ENCODE data around the gene UTP4.
"Not testable (repeated sequence)": the region's sequence is repeated elsewhere in the genome, so short reads cannot be mapped to it uniquely, and the experiment has no call there.

UTP4 gene

GRCh38 chr16:69115837-69116236 is 16.6 kb upstream of the UTP4 start:
- Mint-ChIP-seq H3K27ac (no peak overlapping the region), H3K36me3 (ENCODE audit: low read depth) (peaks cover 20% of the 10 kb centered on the region), H3K4me3 (no peak overlapping the region), H3K9me3 (no peaks in the 10 kb centered on the region), H3K27me3 (ENCODE audit: low read depth) (no peaks in the 10 kb centered on the region), H3K4me1 (ENCODE audit: low read depth) (peaks cover 7% of the 10 kb centered on the region)

GRCh38 chr16:69116256-69116875 is 16.1 kb upstream of the UTP4 start:
- Mint-ChIP-seq H3K4me1 (ENCODE audit: low read depth) (peaks cover 7% of the 10 kb centered on the region), H3K4me3 (no peak overlapping the region), H3K36me3 (ENCODE audit: low read depth) (peaks cover 25% of the 10 kb centered on the region), H3K9me3 (no peaks in the 10 kb centered on the region), H3K27me3 (ENCODE audit: low read depth) (no peaks in the 10 kb centered on the region), H3K27ac (no peak overlapping the region)

GRCh38 chr16:69116906-69117305 is 15.5 kb upstream of the UTP4 start:
- H3K4me3 Mint-ChIP-seq = no peak overlapping the region
- peaks cover 7% of the 10 kb centered on the region for H3K4me1 Mint-ChIP-seq (ENCODE audit: low read depth)
- H3K36me3 Mint-ChIP-seq (ENCODE audit: low read depth) = peaks cover 26% of the 10 kb centered on the region
- no peaks in the 10 kb centered on the region for H3K9me3 Mint-ChIP-seq
- no peaks in the 10 kb centered on the region for H3K27me3 Mint-ChIP-seq (ENCODE audit: low read depth)
- no peak overlapping the region for H3K27ac Mint-ChIP-seq

GRCh38 chr16:69118468-69118867 is 14.0 kb upstream of the UTP4 start:
- no peaks in the 10 kb centered on the region for H3K27me3 Mint-ChIP-seq (ENCODE audit: low read depth)
- H3K9me3 Mint-ChIP-seq = no peaks in the 10 kb centered on the region
- H3K4me3 Mint-ChIP-seq = no peak overlapping the region
- H3K4me1 Mint-ChIP-seq (ENCODE audit: low read depth) = peaks cover 5% of the 10 kb centered on the region
- H3K27ac Mint-ChIP-seq = no peak overlapping the region
- H3K36me3 Mint-ChIP-seq (ENCODE audit: low read depth) = peaks cover 26% of the 10 kb centered on the region

GRCh38 chr16:69118994-69119393 is 13.5 kb upstream of the UTP4 start:
- Mint-ChIP-seq H3K4me3 (no peak overlapping the region), H3K27ac (no peak overlapping the region), H3K27me3 (ENCODE audit: low read depth) (no peaks in the 10 kb centered on the region), H3K4me1 (ENCODE audit: low read depth) (peaks cover 5% of the 10 kb centered on the region), H3K9me3 (no peaks in the 10 kb centered on the region), H3K36me3 (ENCODE audit: low read depth) (peaks cover 26% of the 10 kb centered on the region)

- H3K4me1 Mint-ChIP-seq (ENCODE audit: low read depth) = peaks cover 5% of the 10 kb centered on the region
- H3K27ac Mint-ChIP-seq = no peak overlapping the region
- no peaks in the 10 kb centered on the region for H3K27me3 Mint-ChIP-seq (ENCODE audit: low read depth)
- H3K4me3 Mint-ChIP-seq = no peak overlapping the region
- H3K9me3 Mint-ChIP-seq = no peaks in the 10 kb centered on the region
- peaks cover 25% of the 10 kb centered on the region for H3K36me3 Mint-ChIP-seq (ENCODE audit: low read depth)
Observed at GRCh38 chr16:69119536-69119935, 12.9 kb upstream of the UTP4 start.

GRCh38 chr16:69120096-69120664 is 12.3 kb upstream of the UTP4 start:
- no peaks in the 10 kb centered on the region for H3K9me3 Mint-ChIP-seq
- H3K36me3 Mint-ChIP-seq (ENCODE audit: low read depth) = peaks cover 22% of the 10 kb centered on the region
- no peaks in the 10 kb centered on the region for H3K4me1 Mint-ChIP-seq (ENCODE audit: low read depth)
- no peaks in the 10 kb centered on the region for H3K27me3 Mint-ChIP-seq (ENCODE audit: low read depth)
- no peak overlapping the region for H3K4me3 Mint-ChIP-seq
- H3K27ac Mint-ChIP-seq = no peak overlapping the region

- H3K36me3 Mint-ChIP-seq (ENCODE audit: low read depth) = peaks cover 21% of the 10 kb centered on the region
- no peaks in the 10 kb centered on the region for H3K9me3 Mint-ChIP-seq
- H3K27ac Mint-ChIP-seq = no peak overlapping the region
- no peak overlapping the region for H3K4me3 Mint-ChIP-seq
- H3K27me3 Mint-ChIP-seq (ENCODE audit: low read depth) = no peaks in the 10 kb centered on the region
- H3K4me1 Mint-ChIP-seq (ENCODE audit: low read depth) = peaks cover 5% of the 10 kb centered on the region
Observed at GRCh38 chr16:69123910-69124309, 8.5 kb upstream of the UTP4 start.

- H3K4me1 Mint-ChIP-seq (ENCODE audit: low read depth); H3K27me3 Mint-ChIP-seq (ENCODE audit: low read depth); H3K4me3 Mint-ChIP-seq; H3K27ac Mint-ChIP-seq; H3K9me3 Mint-ChIP-seq: not testable (repeated sequence)
- peaks cover 16% of the 10 kb centered on the region for H3K36me3 Mint-ChIP-seq (ENCODE audit: low read depth)
Observed at GRCh38 chr16:69124406-69124805, 8.0 kb upstream of the UTP4 start.

- H3K27ac Mint-ChIP-seq; H3K27me3 Mint-ChIP-seq (ENCODE audit: low read depth); H3K9me3 Mint-ChIP-seq; H3K4me3 Mint-ChIP-seq: not testable (repeated sequence)
- Mint-ChIP-seq H3K4me1 (ENCODE audit: low read depth) (peaks cover 10% of the 10 kb centered on the region), H3K36me3 (ENCODE audit: low read depth) (peaks cover 15% of the 10 kb centered on the region)
Observed at GRCh38 chr16:69124961-69125360, 7.5 kb upstream of the UTP4 start.

- Mint-ChIP-seq H3K4me3 (no peak overlapping the region), H3K27ac (no peak overlapping the region), H3K4me1 (ENCODE audit: low read depth) (peaks cover 20% of the 10 kb centered on the region), H3K27me3 (ENCODE audit: low read depth) (no peaks in the 10 kb centered on the region), H3K36me3 (ENCODE audit: low read depth) (peaks cover 6% of the 10 kb centered on the region), H3K9me3 (no peaks in the 10 kb centered on the region)
Observed at GRCh38 chr16:69126221-69126620, 6.2 kb upstream of the UTP4 start.

GRCh38 chr16:69126801-69127200 is 5.6 kb upstream of the UTP4 start:
- not testable (repeated sequence) for H3K27me3 Mint-ChIP-seq (ENCODE audit: low read depth); H3K4me3 Mint-ChIP-seq; H3K27ac Mint-ChIP-seq; H3K9me3 Mint-ChIP-seq; H3K36me3 Mint-ChIP-seq (ENCODE audit: low read depth)
- peaks cover 23% of the 10 kb centered on the region for H3K4me1 Mint-ChIP-seq (ENCODE audit: low read depth)

GRCh38 chr16:69127966-69128510 is 4.4 kb upstream of the UTP4 start:
- no peaks in the 10 kb centered on the region for H3K27me3 Mint-ChIP-seq (ENCODE audit: low read depth)
- H3K4me1 Mint-ChIP-seq (ENCODE audit: low read depth) = peaks cover 28% of the 10 kb centered on the region
- H3K27ac Mint-ChIP-seq = no peak overlapping the region
- peaks cover 6% of the 10 kb centered on the region for H3K36me3 Mint-ChIP-seq (ENCODE audit: low read depth)
- H3K9me3 Mint-ChIP-seq = no peaks in the 10 kb centered on the region
- H3K4me3 Mint-ChIP-seq = no peak overlapping the region

GRCh38 chr16:69130461-69130860 is 2.0 kb upstream of the UTP4 start:
- peak overlapping the region; percentile 91 for H3K4me3 Mint-ChIP-seq
- H3K27me3 Mint-ChIP-seq (ENCODE audit: low read depth) = no peaks in the 10 kb centered on the region
- peaks cover 44% of the 10 kb centered on the region for H3K4me1 Mint-ChIP-seq (ENCODE audit: low read depth)
- peaks cover 17% of the 10 kb centered on the region for H3K36me3 Mint-ChIP-seq (ENCODE audit: low read depth)
- H3K27ac Mint-ChIP-seq = no peak overlapping the region
- no peaks in the 10 kb centered on the region for H3K9me3 Mint-ChIP-seq

- peaks cover 43% of the 10 kb centered on the region for H3K4me1 Mint-ChIP-seq (ENCODE audit: low read depth)
- peaks cover 17% of the 10 kb centered on the region for H3K36me3 Mint-ChIP-seq (ENCODE audit: low read depth)
- H3K27me3 Mint-ChIP-seq (ENCODE audit: low read depth) = no peaks in the 10 kb centered on the region
- peak overlapping the region; percentile 91 for H3K4me3 Mint-ChIP-seq
- H3K27ac Mint-ChIP-seq = peak overlapping the region; percentile 86
- no peaks in the 10 kb centered on the region for H3K9me3 Mint-ChIP-seq
Observed at GRCh38 chr16:69131167-69131838, 1.1 kb upstream of the UTP4 start.
